IPS-11a (cell line): ENCODE results near the gene OR4D9.

Experiments
- H3K4me3 ChIP-seq: one replicate; pipeline ENCODE4 v1.5.1; 2013; ENCODE audit warnings: low read depth, low read length, control low read depth

The OR4D9 gene

GRCh38 chr11:59550368-59550841 lies 39.1 kb downstream of the OR4D9 start:
- peak overlapping the region; percentile 87 for H3K4me3 ChIP-seq

- H3K4me3 ChIP-seq = peak overlapping the region; percentile 87
These were observed 39.7 kb downstream of the OR4D9 start for GRCh38 chr11:59550842-59551658.

DNA sequence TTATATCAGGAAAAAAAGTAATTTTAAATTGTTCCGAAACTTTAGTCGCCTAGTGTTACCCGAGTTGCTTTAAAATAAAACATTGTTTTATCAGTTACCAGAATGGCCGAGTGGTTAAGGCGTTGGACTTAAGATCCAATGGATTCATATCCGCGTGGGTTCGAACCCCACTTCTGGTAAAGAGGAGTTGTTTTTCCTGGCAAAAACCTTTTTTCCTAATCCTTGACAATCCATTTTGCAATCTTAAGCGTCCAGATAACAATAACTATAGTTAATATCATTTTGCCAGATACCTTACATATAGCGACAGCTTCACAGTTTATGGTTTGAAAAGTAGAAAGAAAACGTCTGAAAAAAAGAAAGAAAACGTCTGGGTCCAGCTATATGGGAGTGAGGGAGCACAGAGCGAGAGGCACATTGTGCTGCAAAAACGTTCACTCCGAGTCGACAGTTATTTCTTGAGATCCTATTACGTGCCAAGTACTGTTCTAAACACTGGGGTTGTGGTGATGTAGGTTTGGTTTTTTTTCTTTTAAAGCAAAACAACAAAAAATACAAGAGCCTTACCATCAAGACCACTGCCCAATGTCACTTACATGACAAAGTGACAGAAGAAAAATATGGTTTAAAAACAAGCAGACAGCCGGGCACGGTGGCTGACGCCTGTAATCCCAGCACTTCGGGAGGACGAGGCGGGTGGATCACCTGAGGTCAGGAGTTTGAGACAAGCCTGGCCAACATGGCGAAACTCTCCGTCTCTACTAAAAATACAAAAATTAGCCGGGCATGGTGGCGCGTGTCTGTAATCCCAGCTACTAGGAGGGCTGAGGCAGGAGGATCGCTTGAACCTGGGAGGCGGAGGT lies 40.6 kb downstream of the OR4D9 start:
- H3K4me3 ChIP-seq = peak overlapping the region; percentile 87

DNA sequence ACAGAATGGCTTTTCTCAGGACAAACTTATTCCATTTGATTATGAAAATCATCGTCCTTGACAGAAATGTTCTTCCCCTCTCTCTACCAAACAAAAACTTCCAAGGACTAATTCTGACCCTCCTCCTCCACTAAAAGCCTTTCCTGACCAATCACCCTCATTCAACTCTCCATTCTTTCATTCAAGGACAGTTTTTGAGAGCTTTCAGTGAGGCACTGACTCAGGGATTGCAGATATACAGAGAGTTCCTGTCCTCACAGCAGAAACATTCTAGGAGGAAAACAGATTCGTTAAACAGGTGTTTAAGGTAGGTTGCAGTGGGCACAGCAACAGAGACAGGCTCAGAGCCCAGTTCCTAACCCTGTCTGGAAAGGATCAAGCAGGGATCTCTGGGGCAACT lies 41.5 kb downstream of the OR4D9 start:
- no peak overlapping the region for H3K4me3 ChIP-seq

GRCh38 chr11:59553323-59553722 lies 42.0 kb downstream of the OR4D9 start:
- H3K4me3 ChIP-seq = no peak overlapping the region

GRCh38 chr11:59555601-59556114 lies 44.3 kb downstream of the OR4D9 start:
- H3K4me3 ChIP-seq = peak overlapping the region; percentile 96

DNA sequence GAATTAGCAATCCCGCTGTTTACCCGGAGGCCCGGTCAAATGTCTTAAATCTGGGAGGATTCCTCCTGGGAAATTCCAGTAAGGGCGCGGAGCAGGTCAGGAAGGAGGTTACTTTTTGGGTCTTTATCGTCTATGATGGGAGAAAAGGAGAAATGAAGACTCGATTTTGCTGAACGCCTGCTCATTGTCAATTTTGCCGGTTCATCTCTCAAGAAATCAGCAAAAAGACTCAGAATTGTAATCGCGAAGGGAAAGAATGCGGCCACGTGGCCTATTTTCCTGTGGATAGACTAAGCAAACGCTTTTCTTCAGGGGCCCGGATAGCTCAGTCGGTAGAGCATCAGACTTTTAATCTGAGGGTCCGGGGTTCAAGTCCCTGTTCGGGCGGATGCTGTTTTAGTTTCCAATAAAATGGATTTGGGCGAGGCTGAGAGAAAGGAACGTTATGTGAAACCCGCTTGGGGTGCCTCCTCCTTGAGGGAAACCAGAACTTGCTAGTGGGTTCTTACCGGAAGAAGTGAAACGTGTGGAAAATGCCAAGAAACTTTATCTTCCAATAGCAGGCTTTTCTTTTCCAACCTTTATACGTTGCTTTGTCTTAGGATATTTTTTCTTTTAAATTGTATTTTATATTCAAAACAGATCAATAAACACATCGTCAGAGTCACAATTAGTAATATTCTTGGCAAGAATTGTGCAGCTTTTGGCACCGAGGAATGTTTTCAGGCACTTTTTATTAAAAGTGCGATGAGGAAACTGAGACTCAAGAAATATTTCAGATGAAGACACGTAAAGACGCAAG lies 45.0 kb downstream of the OR4D9 start:
- peak overlapping the region; percentile 96 for H3K4me3 ChIP-seq

DNA sequence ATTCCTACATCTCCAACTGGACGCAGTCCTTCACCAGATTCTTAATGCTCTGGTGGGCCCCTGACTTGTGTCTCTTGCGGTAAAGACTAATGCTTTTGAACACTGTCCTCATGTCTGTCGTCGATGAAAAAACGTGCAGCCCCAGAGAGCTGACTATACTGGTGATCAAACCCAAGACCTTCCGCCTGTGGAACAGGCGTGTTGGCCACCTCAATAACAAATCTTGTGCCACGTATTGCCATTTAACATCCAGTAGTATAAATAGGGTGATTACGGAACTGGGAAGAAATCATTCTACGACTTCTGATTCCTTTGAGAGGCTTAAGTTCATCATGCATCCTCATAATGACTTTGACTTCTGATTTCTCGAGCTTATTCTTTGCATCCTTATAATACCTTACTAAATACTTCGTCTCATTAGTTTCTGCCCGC lies 45.6 kb downstream of the OR4D9 start:
- H3K4me3 ChIP-seq = peak overlapping the region; percentile 96

DNA sequence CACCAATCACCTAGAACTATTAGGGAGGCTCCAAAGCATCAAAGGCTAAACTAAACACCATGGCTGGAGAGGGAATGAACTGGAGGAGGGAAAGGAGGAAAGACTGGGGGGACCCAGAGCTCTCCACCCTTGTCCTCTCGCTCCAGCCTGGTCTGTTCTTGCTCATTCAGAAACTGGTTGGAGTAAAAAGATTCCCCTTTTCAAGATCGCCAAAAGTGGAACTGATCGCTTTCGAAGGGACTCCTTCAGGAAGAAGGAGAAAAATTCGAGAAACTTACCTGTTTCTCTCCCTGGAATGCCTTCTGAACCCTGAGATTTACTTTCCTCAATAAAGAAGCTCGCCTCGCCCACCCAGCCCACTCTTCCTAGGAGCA lies 46.9 kb downstream of the OR4D9 start:
- peak overlapping the region; percentile 67 for H3K4me3 ChIP-seq

GRCh38 chr11:59559886-59560285 lies 48.5 kb downstream of the OR4D9 start:
- H3K4me3 ChIP-seq = no peak overlapping the region

GRCh38 chr11:59560290-59560701 lies 49.0 kb downstream of the OR4D9 start:
- peak overlapping the region; percentile 99 for H3K4me3 ChIP-seq

- H3K4me3 ChIP-seq = peak overlapping the region; percentile 99
These were observed 49.5 kb downstream of the OR4D9 start for GRCh38 chr11:59560702-59561473.

DNA sequence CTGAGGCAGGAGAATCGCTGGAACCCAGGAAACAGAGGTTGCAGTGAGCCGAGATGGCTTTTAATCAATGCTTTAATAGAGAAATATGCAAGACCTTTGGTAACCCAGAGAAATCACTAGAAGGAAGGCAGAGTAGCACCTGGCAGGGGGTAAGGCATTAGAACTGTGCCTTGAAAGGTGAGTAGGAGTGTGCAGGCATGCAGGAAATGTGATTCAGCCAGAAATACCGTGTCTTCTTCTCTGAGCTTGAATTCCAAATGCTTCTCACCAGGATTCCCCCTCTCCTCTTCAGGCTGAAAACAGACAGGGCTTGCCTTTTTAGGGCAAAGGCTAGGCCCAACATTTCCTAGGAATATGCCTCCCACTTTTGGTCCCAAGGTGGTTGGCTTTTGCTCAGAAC lies 51.0 kb downstream of the OR4D9 start:
- no peak overlapping the region for H3K4me3 ChIP-seq
